Vagina (tissue), 2 donors: Measurements from ENCODE around the gene CRELD1. TPM values are rescaled to one million over a fixed set of nuclear protein-coding genes. Genes with fewer than 3 reads are reported as not detected.
"Not testable (repeated sequence)": the region's sequence is repeated elsewhere in the genome, so short reads cannot be mapped to it uniquely, and the experiment has no call there.

Experiments used
- DNase-seq, 2 donors: peaks; one replicate each; pipeline ENCODE4 v3.0.0-alpha.2; 2017; ENCODE audit errors: extremely low spot score in 2 of 2
- H3K27ac ChIP-seq: fragments of 200-600 bp; sonication (generic); one replicate; pipeline ENCODE4 v1.5.1; 2019
- H3K27me3 ChIP-seq: fragments of 200-600 bp; sonication (generic); one replicate; pipeline ENCODE4 v1.5.1; 2019
- H3K36me3 ChIP-seq, 2 donors: fragments of 200-600 bp; sonication (generic); one replicate each; pipeline ENCODE4 v1.5.1; 2017 to 2019
- H3K4me1 ChIP-seq: fragments of 200-600 bp; sonication (generic); one replicate; pipeline ENCODE4 v1.5.1; 2019
- H3K4me3 ChIP-seq, 2 donors: fragments of 200-600 bp; sonication (generic); 1 replicate in 1 of 2; 2 replicates in 1 of 2; pipeline ENCODE4 v1.5.1; 2016 to 2019
- H3K9me3 ChIP-seq: fragments of 200-600 bp; sonication (generic); one replicate; pipeline ENCODE4 v1.5.1; 2019
- POLR2A ChIP-seq, 2 donors: fragments of 450-650 bp; IDR thresholded peaks; one replicate each; pipeline ENCODE4 v1.6.1; 2017; ENCODE audit warnings: antibody characterized with exemption in 2 of 2, mild to moderate bottlenecking in 2 of 2, moderate library complexity in 2 of 2
- POLR2AphosphoS5 ChIP-seq, 2 donors: sonication (generic); formaldehyde crosslinking; IDR thresholded peaks; one replicate each; pipeline ENCODE4 v1.9.0; 2017; ENCODE audit warnings: antibody characterized with exemption in 2 of 2, mild to moderate bottlenecking in 2 of 2, low read depth in 1 of 2; ENCODE audit not compliant: insufficient read depth in 1 of 2
- intact Hi-C: fragments of 100-400 bp; cut with DNase I; formaldehyde crosslinking; loops from one replicate; pipeline ENCODE4 v1.15.1; 2023
- total RNA-seq: library from RNA; depleted of rRNA; stranded (reverse); fragments of >200 nt; gene quantifications from one replicate; pipeline ENCODE4 v1.2.3, GENCODE V29; 2016
- TF ChIP-seq, protein P1 (sequence below), 3 experiments: fragments of 450-650 bp in 2 of 3; fragments of 200-600 bp in 1 of 3; sonication (generic) in 1 of 3; IDR thresholded peaks; one replicate each; pipeline ENCODE4 v1.5.1; 2017 to 2019; ENCODE audit warnings: antibody characterized with exemption in 3 of 3, mild to moderate bottlenecking in 2 of 3, moderate library complexity in 2 of 3

CRELD1 gene
- total RNA-seq, 1 donor from 2014 or later, result 27.0 TPM

GRCh38 chr3:9934235-9934621, 594 bp downstream of the CRELD1 start:
- intact Hi-C loops, result loop anchor here (5.0 to 10.0 kb wide), 3 partner anchors 92 to 129 kb away; partner anchors contain the start of genes FANCD2 and RPUSD3
- no peaks in the 10 kb centered on the region for H3K9me3 ChIP-seq
- H3K4me3 ChIP-seq, result peak overlapping the region; percentile 75 to 89
- no peak for TF ChIP-seq POLR2AphosphoS5 (IDR thresholded peaks at IDR 0.05; ENCODE audit: insufficient read depth in 1 of 2, low read depth in 1 of 2)
- TF ChIP-seq POLR2A (IDR thresholded peaks at IDR 0.05), result no peak
- TF ChIP-seq, protein P1, sequence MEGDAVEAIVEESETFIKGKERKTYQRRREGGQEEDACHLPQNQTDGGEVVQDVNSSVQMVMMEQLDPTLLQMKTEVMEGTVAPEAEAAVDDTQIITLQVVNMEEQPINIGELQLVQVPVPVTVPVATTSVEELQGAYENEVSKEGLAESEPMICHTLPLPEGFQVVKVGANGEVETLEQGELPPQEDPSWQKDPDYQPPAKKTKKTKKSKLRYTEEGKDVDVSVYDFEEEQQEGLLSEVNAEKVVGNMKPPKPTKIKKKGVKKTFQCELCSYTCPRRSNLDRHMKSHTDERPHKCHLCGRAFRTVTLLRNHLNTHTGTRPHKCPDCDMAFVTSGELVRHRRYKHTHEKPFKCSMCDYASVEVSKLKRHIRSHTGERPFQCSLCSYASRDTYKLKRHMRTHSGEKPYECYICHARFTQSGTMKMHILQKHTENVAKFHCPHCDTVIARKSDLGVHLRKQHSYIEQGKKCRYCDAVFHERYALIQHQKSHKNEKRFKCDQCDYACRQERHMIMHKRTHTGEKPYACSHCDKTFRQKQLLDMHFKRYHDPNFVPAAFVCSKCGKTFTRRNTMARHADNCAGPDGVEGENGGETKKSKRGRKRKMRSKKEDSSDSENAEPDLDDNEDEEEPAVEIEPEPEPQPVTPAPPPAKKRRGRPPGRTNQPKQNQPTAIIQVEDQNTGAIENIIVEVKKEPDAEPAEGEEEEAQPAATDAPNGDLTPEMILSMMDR (IDR thresholded peaks at IDR 0.05), result no peak
- H3K27ac ChIP-seq, result peak overlapping the region; percentile 93
- H3K36me3 ChIP-seq, result peaks cover 0 to 33% of the 10 kb centered on the region in 2 donors
- H3K4me1 ChIP-seq, result peaks cover 43% of the 10 kb centered on the region
- no peak for DNase-seq
- H3K27me3 ChIP-seq, result no peaks in the 10 kb centered on the region

- TF ChIP-seq, protein P1 (IDR thresholded peaks at IDR 0.05), result no peak
- TF ChIP-seq POLR2AphosphoS5 (IDR thresholded peaks at IDR 0.05; ENCODE audit: insufficient read depth in 1 of 2, low read depth in 1 of 2), result no peak
- no peak for TF ChIP-seq POLR2A (IDR thresholded peaks at IDR 0.05)
- intact Hi-C loops, result loop anchor here (5.0 to 10.0 kb wide), 3 partner anchors 92 to 130 kb away; partner anchors contain the start of genes FANCD2 and RPUSD3
- no peaks in the 10 kb centered on the region for H3K9me3 ChIP-seq
- H3K36me3 ChIP-seq, result peaks cover 0 to 29% of the 10 kb centered on the region in 2 donors
- no peak for DNase-seq
- H3K4me1 ChIP-seq, result peaks cover 43% of the 10 kb centered on the region
- H3K27ac ChIP-seq, result peak overlapping the region; percentile 93
- no peaks in the 10 kb centered on the region for H3K27me3 ChIP-seq
- H3K4me3 ChIP-seq, result peak overlapping the region; percentile 75 to 89
Measured at GRCh38 chr3:9934993-9935392, 1.4 kb downstream of the CRELD1 start.

- DNase-seq, result no peak
- H3K36me3 ChIP-seq, result peaks cover 0 to 26% of the 10 kb centered on the region in 2 donors
- H3K27ac ChIP-seq, result no peak overlapping the region
- H3K4me3 ChIP-seq, result no peak overlapping the region
- no peaks in the 10 kb centered on the region for H3K27me3 ChIP-seq
- intact Hi-C loops, result loop anchor here (10.0 kb wide), 1 partner anchor 131 kb away; no protein-coding TSS in a partner anchor
- H3K9me3 ChIP-seq, result no peaks in the 10 kb centered on the region
- TF ChIP-seq POLR2A (IDR thresholded peaks at IDR 0.05), result no peak
- peaks cover 43% of the 10 kb centered on the region for H3K4me1 ChIP-seq
Measured at GRCh38 chr3:9935966-9936510, 2.4 kb downstream of the CRELD1 start.

DNA sequence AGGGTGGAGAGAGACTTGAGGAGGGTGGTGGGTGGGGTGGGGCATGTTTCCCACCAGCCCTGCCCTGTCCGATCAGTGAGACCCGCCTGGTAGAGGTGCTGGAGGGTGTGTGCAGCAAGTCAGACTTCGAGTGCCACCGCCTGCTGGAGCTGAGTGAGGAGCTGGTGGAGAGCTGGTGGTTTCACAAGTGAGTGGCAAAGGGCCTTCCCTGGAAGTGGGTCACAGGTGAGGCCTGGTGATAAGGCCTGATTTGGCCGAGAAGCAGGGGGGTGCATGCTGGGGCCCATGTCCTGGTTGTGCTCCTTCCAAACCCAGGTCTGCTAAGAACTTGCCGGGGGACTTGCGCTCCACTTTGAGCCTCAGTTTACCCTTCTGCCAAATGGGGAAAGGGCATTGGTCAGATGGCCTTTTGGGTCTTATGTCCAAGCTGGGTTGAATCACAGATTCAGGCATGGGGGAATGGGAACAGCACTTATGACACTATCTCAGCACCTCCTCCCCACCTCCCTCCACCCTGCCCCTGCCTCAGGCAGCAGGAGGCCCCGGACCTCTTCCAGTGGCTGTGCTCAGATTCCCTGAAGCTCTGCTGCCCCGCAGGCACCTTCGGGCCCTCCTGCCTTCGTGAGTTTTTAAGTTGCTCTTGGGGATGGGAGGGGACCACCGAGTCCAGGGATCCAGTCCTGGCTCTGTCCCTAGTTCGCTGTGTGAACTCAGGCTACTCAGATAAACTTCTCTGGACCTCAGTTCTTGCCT, 4.0 kb downstream of the CRELD1 start:
- Histone ChIP-seq H3K27ac (no peak overlapping the region), H3K4me1 (peaks cover 32% of the 10 kb centered on the region), H3K4me3 (no peak overlapping the region), H3K9me3 (no peaks in the 10 kb centered on the region), H3K27me3 (no peaks in the 10 kb centered on the region), H3K36me3 (peaks cover 0 to 31% of the 10 kb centered on the region in 2 donors)
- TF ChIP-seq POLR2AphosphoS5 (IDR thresholded peaks at IDR 0.05; ENCODE audit: insufficient read depth in 1 of 2, low read depth in 1 of 2) (no peak), POLR2A (IDR thresholded peaks at IDR 0.05) (no peak)
- TF ChIP-seq, protein P1 (IDR thresholded peaks at IDR 0.05), result no peak
- no peak for DNase-seq
- intact Hi-C loops, result loop anchor here (10.0 kb wide), 1 partner anchor 133 kb away; no protein-coding TSS in a partner anchor

DNA sequence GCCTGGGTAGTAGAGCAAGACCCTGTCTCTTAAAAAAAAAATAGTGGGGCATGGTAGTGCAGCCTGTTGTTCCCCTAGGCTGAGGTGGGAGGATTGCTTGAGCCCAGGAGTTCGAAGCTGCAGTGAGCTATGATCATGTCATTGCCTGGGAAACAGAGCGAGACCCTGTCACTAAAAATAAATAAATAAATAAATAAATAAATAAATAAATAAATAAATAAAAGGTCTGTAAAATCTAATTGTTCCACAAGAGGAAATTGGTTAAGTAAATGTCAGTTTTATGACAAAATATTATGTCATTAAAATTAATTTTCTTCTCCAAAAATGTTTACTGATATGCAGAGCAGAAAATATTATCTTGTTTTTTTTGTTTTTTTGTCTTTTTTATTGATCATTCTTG, 5.3 kb downstream of the CRELD1 start:
- H3K9me3 ChIP-seq, result no peaks in the 10 kb centered on the region
- no peak overlapping the region for H3K4me3 ChIP-seq
- no peak for TF ChIP-seq POLR2AphosphoS5 (IDR thresholded peaks at IDR 0.05; ENCODE audit: insufficient read depth in 1 of 2, low read depth in 1 of 2)
- TF ChIP-seq POLR2A (IDR thresholded peaks at IDR 0.05), result no peak
- TF ChIP-seq, protein P1 (IDR thresholded peaks at IDR 0.05), result no peak
- no peaks in the 10 kb centered on the region for H3K27me3 ChIP-seq
- H3K36me3 ChIP-seq, result peaks cover 0 to 39% of the 10 kb centered on the region in 2 donors
- peaks cover 26% of the 10 kb centered on the region for H3K4me1 ChIP-seq
- H3K27ac ChIP-seq, result no peak overlapping the region
- no peak for DNase-seq
- intact Hi-C loops, result loop anchor here (10.0 kb wide), 1 partner anchor 134 kb away; no protein-coding TSS in a partner anchor

DNA sequence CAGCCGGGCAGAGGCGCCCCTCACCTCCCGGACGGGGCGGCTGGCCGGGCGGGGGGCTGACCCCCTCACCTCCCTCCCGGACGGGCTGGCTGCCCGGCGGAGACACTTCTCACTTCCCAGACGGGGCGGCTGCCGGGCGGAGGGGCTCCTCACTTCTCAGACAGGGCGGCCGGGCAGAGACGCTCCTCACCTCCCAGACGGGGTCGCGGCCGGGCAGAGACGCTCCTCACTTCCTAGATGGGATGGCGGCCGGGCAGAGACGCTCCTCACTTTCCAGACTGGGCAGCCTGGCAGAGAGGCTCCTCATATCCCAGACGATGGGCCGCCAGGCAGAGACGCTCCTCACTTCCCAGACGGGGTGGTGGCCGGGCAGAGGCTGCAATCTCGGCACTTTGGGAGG, 6.3 kb downstream of the CRELD1 start:
- H3K9me3 ChIP-seq, DNase-seq, H3K27ac ChIP-seq, H3K4me3 ChIP-seq, H3K27me3 ChIP-seq: not testable (repeated sequence)
- peaks cover 18% of the 10 kb centered on the region for H3K4me1 ChIP-seq
- intact Hi-C loops, result loop anchor here (10.0 kb wide), 1 partner anchor 135 kb away; no protein-coding TSS in a partner anchor
- H3K36me3 ChIP-seq, result peaks cover 0 to 39% of the 10 kb centered on the region in 2 donors
